ENCODE data around the gene HECTD1. TPM values are rescaled to one million over a fixed set of nuclear protein-coding genes. Genes with fewer than 3 reads are reported as not detected.
A peak's percentile ranks its signal among the peaks of the same experiment; 100 is the strongest.
"Not testable (repeated sequence)": the region's sequence is repeated elsewhere in the genome, so short reads cannot be mapped to it uniquely, and the experiment has no call there.

The HECTD1 gene
- total RNA-seq, 6 donors from 2014 or later = 118 to 326 (median 164) TPM

DNA sequence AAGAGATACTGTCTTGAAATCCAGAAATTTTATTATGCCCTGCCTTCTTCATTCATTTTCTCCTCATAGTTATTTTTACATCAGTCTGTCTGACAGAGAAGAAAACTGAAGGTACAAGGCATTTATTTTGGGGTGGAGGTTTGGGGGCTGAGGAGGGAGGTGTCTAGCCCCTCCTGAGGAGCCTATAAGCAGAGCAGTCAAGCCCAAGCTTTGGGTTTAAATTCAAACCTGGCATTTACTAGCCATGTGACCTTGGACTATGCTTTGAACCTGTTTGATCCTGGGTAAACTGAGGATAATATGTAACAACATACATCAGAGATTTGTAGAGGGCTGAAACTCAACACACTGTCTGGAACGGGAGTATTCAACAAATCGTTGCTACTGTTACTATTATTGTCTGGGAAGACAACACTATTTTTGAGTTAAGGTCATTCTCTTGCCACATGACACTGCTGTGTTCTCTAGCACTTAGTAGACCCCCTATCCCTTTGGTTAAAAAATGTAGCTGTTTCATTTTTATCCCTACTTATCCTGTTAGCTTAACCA lies 115.4 kb downstream of the HECTD1 start:
- no peak overlapping the region for H3K27ac ChIP-seq
- H3K27me3 ChIP-seq = no peaks in the 10 kb centered on the region
- peaks cover 0 to 8% (median 2%) of the 10 kb centered on the region in 4 donors for H3K36me3 ChIP-seq
- no peak overlapping the region for H3K4me3 ChIP-seq
- 89 to 96% methylated on average over 2 of the region's 2 CpGs for WGBS, 2 donors
- DNase-seq (no peak), ATAC-seq (ENCODE audit: low FRiP score in 2 of 2) (no peak)
- H3K4me1 ChIP-seq = peaks cover 9 to 18% (median 12%) of the 10 kb centered on the region in 4 donors
- no peaks in the 10 kb centered on the region for H3K9me3 ChIP-seq
- no peak for TF ChIP-seq POLR2AphosphoS5 (IDR thresholded peaks at IDR 0.05)
- no peak for TF ChIP-seq CTCF (IDR thresholded peaks at IDR 0.05)
- TF ChIP-seq POLR2A (IDR thresholded peaks at IDR 0.05) = no peak
- no peak for TF ChIP-seq EP300 (IDR thresholded peaks at IDR 0.05)

DNA sequence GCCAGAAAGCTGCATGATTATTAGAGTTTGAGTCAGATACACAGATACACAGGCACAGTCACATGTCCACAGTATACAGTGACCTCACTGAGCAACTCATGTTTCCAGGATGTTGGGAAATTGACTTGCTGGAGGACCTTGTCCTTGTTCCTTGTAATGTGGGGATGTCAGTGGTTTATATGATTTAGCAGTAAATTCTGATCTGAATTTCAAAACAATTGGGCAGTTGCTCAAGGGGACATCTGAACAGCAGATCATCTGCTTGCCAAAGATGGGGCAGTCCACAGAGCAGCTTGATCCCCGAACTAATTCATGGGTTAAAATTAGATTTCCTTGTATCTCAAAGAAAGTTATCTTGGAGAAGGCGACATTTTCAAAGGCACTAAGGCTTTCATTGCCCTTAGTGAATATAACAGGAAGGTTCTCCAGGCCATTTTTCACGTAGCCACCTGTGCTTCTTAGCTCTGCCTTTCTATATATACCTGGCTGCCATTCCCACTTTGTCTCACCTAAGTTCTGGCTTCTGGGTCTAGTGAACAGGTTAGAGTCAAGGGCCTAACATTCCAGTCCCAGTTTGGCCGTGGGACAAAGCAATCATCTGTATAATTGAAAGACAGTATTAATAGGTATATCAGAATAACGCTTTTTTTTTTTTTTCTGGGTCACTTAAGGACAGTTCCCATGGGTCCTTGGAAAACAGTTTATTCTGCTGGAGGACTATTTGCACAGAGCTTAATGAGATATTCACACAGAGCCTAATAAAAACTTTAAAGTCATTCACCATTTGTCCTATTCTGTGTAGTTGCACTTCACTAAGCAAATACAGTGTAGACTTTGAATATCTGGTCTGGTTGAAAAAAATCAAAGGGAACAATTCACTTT lies 116.5 kb downstream of the HECTD1 start:
- Histone ChIP-seq H3K27ac (peak overlapping the region; percentile 71 to 78 (median 76)), H3K9me3 (no peaks in the 10 kb centered on the region), H3K4me3 (no peak overlapping the region), H3K4me1 (peaks cover 9 to 18% (median 12%) of the 10 kb centered on the region in 4 donors), H3K36me3 (peaks cover 0 to 2% (median 0%) of the 10 kb centered on the region in 4 donors), H3K27me3 (no peaks in the 10 kb centered on the region)
- DNase-seq = peak in 1 of 2 donors; percentile 75
- ATAC-seq (ENCODE audit: low FRiP score in 2 of 2) = peak; percentile 84 to 94
- WGBS, 2 donors = 64 to 72% methylated on average over 5 of the region's 5 CpGs
- peak in 1 of 4 donors; percentile 85 for TF ChIP-seq EP300 (IDR thresholded peaks at IDR 0.05)
- peak in 1 of 4 donors; percentile 34 for TF ChIP-seq POLR2A (IDR thresholded peaks at IDR 0.05)
- peak; percentile 35 to 55 for TF ChIP-seq POLR2AphosphoS5 (IDR thresholded peaks at IDR 0.05)
- TF ChIP-seq CTCF (IDR thresholded peaks at IDR 0.05) = no peak

DNA sequence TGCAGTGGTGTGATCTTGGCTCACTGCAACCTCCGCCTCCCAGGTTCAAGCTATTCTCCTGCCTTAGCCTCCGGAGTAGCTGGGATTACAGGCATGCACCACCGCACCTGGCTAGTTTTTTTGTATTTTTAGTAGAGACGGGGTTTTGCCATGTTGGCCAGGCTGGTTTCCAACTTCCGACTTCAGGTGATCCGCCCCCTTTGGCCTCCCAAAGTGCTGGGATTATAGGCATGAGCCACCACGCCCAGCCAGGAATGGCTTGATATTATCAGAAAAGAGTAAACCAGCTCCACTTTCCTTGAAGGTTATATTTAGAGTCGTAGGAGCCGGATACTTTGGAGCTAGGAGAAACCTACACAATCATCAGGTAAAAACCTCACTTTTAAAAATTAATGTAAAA lies 121.1 kb downstream of the HECTD1 start:
- H3K27me3 ChIP-seq; ATAC-seq (ENCODE audit: low FRiP score in 2 of 2); H3K36me3 ChIP-seq; H3K27ac ChIP-seq; DNase-seq; H3K4me3 ChIP-seq; H3K9me3 ChIP-seq: not testable (repeated sequence)
- H3K4me1 ChIP-seq = peaks cover 5 to 16% (median 10%) of the 10 kb centered on the region in 4 donors
- WGBS, 2 donors = 92 to 98% methylated on average over 9 of the region's 9 CpGs

GRCh38 chr14:31085027-31085426 lies 122.6 kb downstream of the HECTD1 start:
- H3K27me3 ChIP-seq = no peaks in the 10 kb centered on the region
- no peak for ATAC-seq (ENCODE audit: low FRiP score in 2 of 2)
- H3K4me1 ChIP-seq = peaks cover 0 to 2% (median 0%) of the 10 kb centered on the region in 4 donors
- 96 to 97% methylated on average over 3 of the region's 3 CpGs for WGBS, 2 donors
- no peak for TF ChIP-seq POLR2A (IDR thresholded peaks at IDR 0.05)
- TF ChIP-seq CTCF (IDR thresholded peaks at IDR 0.05) = no peak
- no peak for TF ChIP-seq POLR2AphosphoS5 (IDR thresholded peaks at IDR 0.05)
- TF ChIP-seq EP300 (IDR thresholded peaks at IDR 0.05) = no peak
- H3K4me3 ChIP-seq = no peak overlapping the region
- H3K36me3 ChIP-seq = peaks cover 0 to 14% (median 4%) of the 10 kb centered on the region in 4 donors
- DNase-seq = no peak
- H3K27ac ChIP-seq = no peak overlapping the region
- H3K9me3 ChIP-seq = no peaks in the 10 kb centered on the region

DNA sequence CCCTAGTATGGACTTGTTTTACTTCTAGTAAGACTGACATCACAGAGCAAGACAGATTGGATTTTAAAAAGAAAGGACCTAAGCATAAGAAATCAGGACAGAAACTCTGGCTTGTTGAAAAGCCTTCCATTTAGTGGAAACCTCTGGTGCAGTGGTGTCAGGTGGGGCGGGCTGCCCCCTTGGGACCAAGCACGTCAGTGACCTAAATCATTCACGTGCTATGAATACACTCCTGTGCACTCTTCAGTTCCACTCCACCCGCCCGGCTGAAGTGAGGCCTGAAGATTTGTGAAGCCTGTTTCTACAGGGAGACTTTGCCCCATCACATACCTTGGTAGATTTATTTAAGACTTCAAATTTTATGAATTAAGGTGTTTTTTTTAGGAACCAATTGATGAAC lies 123.2 kb downstream of the HECTD1 start:
- no peak overlapping the region for H3K27ac ChIP-seq
- peaks cover 0 to 14% (median 4%) of the 10 kb centered on the region in 4 donors for H3K36me3 ChIP-seq
- WGBS, 2 donors = 87 to 91% methylated on average over 5 of the region's 5 CpGs
- no peaks in the 10 kb centered on the region for H3K27me3 ChIP-seq
- DNase-seq (no peak), ATAC-seq (ENCODE audit: low FRiP score in 2 of 2) (peak in 1 of 2 donors; percentile 56)
- TF ChIP-seq EP300 (IDR thresholded peaks at IDR 0.05) (no peak), POLR2A (IDR thresholded peaks at IDR 0.05) (no peak), POLR2AphosphoS5 (IDR thresholded peaks at IDR 0.05) (no peak), CTCF (IDR thresholded peaks at IDR 0.05) (no peak)
- H3K4me1 ChIP-seq = no peaks in the 10 kb centered on the region
- H3K9me3 ChIP-seq = no peaks in the 10 kb centered on the region
- H3K4me3 ChIP-seq = no peak overlapping the region

Measured in upper lobe of left lung (tissue), 6 donors.